Measurements from ENCODE around the gene NTRK3.

GRCh38 chr15:87949575-87950223 lies 306.8 kb downstream of the NTRK3 start:
- TF ChIP-seq, protein P1, sequence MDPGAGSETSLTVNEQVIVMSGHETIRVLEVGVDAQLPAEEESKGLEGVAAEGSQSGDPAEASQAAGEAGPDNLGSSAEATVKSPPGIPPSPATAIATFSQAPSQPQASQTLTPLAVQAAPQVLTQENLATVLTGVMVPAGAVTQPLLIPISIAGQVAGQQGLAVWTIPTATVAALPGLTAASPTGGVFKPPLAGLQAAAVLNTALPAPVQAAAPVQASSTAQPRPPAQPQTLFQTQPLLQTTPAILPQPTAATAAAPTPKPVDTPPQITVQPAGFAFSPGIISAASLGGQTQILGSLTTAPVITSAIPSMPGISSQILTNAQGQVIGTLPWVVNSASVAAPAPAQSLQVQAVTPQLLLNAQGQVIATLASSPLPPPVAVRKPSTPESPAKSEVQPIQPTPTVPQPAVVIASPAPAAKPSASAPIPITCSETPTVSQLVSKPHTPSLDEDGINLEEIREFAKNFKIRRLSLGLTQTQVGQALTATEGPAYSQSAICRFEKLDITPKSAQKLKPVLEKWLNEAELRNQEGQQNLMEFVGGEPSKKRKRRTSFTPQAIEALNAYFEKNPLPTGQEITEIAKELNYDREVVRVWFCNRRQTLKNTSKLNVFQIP (CRISPR knock-in tag; IDR thresholded peaks at IDR 0.05; ENCODE audit: borderline replicate concordance, low read depth) = no peak
- no peak for TF ChIP-seq TCF4 (CRISPR knock-in tag; IDR thresholded peaks at IDR 0.05; ENCODE audit: borderline replicate concordance)
- no peak for TF ChIP-seq ESRRG (CRISPR knock-in tag; IDR thresholded peaks at IDR 0.05)
- TF ChIP-seq, protein P2, sequence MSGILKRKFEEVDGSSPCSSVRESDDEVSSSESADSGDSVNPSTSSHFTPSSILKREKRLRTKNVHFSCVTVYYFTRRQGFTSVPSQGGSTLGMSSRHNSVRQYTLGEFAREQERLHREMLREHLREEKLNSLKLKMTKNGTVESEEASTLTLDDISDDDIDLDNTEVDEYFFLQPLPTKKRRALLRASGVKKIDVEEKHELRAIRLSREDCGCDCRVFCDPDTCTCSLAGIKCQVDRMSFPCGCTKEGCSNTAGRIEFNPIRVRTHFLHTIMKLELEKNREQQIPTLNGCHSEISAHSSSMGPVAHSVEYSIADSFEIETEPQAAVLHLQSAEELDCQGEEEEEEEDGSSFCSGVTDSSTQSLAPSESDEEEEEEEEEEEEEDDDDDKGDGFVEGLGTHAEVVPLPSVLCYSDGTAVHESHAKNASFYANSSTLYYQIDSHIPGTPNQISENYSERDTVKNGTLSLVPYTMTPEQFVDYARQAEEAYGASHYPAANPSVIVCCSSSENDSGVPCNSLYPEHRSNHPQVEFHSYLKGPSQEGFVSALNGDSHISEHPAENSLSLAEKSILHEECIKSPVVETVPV (CRISPR knock-in tag; IDR thresholded peaks at IDR 0.05) = no peak
- TF ChIP-seq, protein P3, sequence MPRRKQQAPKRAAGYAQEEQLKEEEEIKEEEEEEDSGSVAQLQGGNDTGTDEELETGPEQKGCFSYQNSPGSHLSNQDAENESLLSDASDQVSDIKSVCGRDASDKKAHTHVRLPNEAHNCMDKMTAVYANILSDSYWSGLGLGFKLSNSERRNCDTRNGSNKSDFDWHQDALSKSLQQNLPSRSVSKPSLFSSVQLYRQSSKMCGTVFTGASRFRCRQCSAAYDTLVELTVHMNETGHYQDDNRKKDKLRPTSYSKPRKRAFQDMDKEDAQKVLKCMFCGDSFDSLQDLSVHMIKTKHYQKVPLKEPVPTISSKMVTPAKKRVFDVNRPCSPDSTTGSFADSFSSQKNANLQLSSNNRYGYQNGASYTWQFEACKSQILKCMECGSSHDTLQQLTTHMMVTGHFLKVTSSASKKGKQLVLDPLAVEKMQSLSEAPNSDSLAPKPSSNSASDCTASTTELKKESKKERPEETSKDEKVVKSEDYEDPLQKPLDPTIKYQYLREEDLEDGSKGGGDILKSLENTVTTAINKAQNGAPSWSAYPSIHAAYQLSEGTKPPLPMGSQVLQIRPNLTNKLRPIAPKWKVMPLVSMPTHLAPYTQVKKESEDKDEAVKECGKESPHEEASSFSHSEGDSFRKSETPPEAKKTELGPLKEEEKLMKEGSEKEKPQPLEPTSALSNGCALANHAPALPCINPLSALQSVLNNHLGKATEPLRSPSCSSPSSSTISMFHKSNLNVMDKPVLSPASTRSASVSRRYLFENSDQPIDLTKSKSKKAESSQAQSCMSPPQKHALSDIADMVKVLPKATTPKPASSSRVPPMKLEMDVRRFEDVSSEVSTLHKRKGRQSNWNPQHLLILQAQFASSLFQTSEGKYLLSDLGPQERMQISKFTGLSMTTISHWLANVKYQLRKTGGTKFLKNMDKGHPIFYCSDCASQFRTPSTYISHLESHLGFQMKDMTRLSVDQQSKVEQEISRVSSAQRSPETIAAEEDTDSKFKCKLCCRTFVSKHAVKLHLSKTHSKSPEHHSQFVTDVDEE (CRISPR knock-in tag; IDR thresholded peaks at IDR 0.05) = no peak
- no peak for TF ChIP-seq ZNF565 (CRISPR knock-in tag; conservative IDR thresholded peaks at IDR 0.05; ENCODE audit: low read depth)
- no peak for TF ChIP-seq ZFP3 (CRISPR knock-in tag; IDR thresholded peaks at IDR 0.05)
- TF ChIP-seq PPARA (CRISPR knock-in tag; IDR thresholded peaks at IDR 0.05; ENCODE audit: borderline replicate concordance) = no peak
- TF ChIP-seq CREB5 (CRISPR knock-in tag; IDR thresholded peaks at IDR 0.05; ENCODE audit: low read depth) = no peak
- TF ChIP-seq ARNTL (CRISPR knock-in tag; IDR thresholded peaks at IDR 0.05; ENCODE audit: borderline replicate concordance, low read depth) = no peak
- no peak for TF ChIP-seq PATZ1 (CRISPR knock-in tag; IDR thresholded peaks at IDR 0.05; ENCODE audit: borderline replicate concordance)

Measured in SK-N-SH treated with all-trans-retinoic acid at 6 μM for 48 hours (cell line).